GM21529 (cell line): ENCODE measurements around the gene KRR1.
"Not testable (repeated sequence)": the region's sequence is repeated elsewhere in the genome, so short reads cannot be mapped to it uniquely, and the experiment has no call there.

Experiments used
- ATAC-seq: cut with Tn5 transposase; IDR thresholded peaks from one replicate; pipeline ENCODE4 v1.9.1; 2021; ENCODE audit not compliant: unreplicated experiment

KRR1 gene

DNA sequence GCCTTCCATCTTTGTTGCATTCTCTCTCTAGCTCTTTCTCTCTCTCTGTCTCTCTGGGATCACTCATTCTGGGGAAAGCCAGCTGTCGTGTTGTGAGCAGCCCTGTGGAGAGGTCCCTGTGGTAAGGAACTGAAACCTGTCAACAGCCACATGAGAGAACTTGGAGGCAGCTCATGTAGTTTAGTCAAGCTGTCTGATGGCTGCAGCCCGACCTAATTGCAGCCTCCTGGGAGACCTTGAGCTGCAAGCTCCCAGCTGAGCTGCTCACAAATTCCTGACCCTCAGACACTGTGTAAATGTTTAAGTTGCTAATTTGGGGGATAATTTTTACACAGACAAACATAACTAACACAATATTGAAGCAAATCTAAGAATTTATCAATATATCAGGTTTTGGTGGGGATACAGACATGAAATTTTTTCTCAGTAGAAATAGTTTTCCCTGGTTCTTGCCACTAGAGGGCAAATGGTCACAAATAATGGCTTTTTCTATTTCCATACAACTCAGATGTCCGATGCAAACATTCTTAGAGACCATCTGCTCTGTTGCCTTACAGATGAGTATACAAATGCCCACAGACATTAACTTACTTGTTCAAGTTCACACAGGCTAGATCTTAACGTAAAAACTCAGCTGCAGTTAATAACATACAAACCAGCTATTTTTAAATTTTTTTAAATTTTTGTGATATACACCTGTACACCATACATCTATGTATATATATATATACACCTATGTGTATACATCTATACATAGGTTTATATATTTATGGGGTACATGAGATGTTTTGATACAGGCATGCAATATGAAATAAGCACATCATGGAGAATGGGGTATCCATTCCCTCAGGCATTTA lies 15.5 kb upstream of the KRR1 start:
- peak; percentile 97 for ATAC-seq

DNA sequence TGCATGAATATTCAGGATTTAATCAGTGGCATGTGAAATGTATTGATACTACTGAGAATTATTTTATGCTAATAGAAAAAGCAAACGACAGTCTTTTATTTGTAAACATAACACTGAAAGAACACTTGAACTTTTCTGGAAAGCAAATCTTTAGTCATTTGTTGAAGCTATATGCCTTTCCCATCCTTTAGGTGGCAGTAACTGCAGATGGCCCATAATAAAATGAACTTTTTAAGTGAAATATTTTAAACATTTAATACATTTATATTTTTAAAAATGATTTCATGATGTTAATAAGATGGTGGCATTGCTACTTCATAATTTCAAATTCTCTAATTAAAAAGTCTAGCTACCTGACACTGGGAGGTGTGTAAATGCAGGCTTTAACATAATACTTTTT lies 13.9 kb upstream of the KRR1 start:
- ATAC-seq: no peak

DNA sequence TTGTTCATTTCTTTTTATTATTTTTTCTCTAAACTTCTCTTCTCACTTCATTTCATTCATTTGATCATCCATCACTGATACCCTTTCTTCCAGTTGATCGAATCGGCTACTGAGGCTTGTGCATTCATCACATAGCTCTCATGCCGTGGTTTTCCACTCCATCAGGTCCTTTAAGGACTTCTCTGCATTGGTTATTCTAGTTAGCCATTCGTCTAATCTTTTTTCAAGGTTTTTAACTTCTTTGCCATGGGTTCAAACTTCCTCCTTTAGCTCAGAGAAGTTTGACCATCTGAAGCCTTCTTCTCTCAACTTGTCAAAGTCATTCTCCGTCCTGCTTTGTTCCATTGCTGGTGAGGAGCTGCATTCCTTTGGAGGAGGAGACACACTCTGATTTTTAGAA lies 10.7 kb upstream of the KRR1 start:
- ATAC-seq: not testable (repeated sequence)

DNA sequence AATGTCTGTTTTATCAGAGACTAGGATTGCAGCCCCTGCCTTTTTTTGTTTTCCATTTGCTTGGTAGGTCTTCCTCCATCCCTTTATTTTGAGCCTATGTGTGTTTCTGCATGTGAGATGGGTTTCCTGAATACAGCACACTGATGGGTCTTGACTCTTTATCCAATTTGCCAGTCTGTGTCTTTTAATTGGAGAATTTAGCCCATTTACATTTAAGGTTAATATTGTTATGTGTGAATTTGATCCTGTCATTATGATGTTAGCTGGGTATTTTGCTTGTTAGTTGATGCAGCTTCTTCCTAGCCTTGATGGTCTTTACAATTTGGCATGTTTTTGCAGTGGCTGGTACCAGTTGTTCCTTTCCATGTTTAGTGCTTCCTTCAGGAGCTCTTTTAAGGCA lies 9.8 kb upstream of the KRR1 start:
- not testable (repeated sequence) for ATAC-seq

DNA sequence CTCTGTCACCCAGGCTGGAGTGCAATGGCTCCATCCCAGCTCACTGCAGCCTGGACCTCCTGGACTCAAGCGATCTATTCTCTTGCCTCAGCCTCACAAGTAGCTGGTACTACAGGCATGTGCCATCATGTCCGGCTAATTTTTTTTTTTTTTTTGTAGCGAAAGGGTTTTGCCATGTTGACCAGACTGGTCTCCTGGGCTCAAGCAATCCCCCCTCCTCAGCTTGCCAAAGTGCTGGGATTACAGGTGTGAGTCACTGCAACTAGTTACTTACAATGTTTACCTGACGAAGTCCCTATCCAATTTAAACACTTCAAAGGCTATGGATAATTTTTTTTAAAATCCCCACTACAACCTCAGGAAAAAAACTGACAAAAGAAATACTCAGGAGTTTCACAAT lies 1.8 kb downstream of the KRR1 start:
- no peak for ATAC-seq

DNA sequence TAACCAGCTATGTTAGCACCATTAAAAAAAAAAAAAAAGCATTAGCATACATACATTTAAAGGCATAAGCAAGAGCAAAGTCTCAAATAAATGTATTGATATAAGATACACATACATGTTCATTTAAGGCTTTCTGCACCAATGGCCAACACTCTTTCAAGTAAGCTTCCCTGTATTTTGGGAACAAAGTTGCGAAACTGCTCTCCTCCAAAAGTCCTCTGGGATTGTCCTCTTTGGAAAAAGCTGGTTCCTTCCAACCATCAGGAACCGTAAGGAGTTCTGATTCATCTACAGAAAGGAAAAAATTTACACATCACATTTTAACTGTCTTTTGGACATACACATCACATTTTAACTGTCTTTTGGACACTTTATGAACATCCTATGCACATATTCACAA lies 3.2 kb downstream of the KRR1 start:
- no peak for ATAC-seq

DNA sequence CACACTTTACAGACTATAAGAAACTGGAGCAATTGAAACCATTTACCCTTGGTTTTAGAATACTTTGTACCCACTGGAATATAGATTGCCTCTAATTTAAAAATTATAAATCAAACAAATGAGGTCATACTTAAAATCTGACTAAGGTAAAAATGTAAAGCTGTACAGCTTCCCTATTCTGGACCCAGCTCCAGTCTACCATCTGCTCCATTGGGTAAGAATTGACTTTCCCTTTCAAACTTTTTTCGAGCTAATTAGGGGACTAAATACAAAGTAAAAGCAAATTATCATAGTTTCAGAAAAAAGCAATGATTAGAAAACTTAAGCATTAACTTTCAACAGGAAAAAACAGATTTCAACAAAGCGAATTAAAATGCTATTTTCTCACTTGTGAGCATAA lies 4.3 kb downstream of the KRR1 start:
- no peak for ATAC-seq

DNA sequence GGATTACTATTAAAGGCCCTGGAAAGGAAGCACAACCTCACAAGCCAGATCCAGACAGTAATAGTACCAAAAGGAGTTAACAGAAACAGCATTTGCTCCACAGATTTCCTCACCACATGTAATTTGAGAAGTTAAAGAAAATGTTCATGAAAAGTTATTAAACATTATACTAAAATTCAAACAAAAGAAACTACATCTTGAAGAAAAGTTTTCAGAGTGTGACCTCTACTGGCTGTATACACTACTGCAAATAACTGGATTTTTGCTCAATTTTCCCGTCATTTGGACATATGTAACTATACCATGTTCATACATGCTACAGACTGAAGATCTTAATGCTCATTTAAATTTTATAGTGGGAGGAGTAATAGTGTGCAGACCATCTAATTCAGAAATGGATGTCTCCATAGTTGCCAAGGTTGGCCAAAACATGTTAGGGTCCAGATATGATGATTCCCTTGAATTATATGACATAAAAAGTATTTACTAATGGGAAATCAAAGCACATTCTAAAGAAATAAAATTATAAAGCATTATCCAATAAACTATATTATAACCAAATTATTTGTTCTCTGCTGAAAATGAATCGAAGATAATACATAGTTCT lies 5.6 kb downstream of the KRR1 start:
- peak; percentile 36 for ATAC-seq

DNA sequence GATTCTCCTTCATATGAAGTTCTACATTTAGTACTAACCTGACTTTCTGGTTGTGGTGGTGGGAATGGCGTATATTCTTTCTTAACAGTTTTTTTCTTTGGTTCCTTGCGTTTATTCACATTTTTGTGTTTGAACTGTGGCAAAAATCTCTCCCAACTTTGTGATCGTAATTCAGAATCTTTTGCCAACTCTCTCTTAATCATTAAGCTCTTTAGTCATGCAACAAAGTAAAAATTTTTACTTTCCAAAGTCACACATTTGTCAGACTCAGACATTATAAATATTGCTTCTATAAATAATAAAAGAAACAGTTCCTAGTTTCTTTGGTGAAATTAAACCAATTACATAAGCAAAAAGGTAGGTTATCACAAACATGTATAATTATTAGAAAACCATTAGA lies 7.5 kb downstream of the KRR1 start:
- ATAC-seq: no peak

DNA sequence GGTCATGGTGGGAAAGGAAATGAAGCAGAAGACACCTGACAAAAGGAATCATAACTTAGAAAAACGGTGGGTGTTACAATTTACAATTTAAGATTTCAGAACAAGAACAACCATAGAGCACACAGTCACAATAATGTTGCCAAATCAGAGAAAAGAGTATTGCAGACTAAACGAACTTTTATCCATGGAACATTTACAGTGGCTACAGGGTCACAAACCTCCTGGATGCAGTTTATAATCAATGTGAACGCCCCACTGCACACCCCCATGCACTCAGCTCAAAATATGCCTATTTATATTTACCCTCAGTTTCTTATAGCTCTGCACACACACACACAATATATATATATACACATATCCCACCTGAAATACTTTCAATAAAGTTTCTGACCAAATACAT lies 8.0 kb downstream of the KRR1 start:
- no peak for ATAC-seq

DNA sequence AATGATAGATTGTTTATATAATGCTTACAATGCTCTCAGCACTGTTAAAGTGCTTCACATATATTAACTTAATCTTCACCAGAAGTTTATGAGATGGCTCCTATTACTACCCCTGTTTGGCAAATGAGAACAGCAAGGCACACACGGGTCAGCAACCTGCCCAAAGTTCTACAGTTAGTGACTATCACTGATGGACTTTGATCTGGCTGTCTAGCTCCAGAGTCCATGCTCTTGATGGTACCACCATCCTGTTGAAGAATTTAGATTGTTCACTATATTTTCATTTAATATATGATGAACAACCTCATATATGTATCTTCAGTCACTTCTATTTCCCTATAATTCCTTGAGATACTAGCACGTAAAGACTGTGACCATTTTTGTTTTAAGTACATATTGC lies 20.2 kb downstream of the KRR1 start:
- no peak for ATAC-seq

DNA sequence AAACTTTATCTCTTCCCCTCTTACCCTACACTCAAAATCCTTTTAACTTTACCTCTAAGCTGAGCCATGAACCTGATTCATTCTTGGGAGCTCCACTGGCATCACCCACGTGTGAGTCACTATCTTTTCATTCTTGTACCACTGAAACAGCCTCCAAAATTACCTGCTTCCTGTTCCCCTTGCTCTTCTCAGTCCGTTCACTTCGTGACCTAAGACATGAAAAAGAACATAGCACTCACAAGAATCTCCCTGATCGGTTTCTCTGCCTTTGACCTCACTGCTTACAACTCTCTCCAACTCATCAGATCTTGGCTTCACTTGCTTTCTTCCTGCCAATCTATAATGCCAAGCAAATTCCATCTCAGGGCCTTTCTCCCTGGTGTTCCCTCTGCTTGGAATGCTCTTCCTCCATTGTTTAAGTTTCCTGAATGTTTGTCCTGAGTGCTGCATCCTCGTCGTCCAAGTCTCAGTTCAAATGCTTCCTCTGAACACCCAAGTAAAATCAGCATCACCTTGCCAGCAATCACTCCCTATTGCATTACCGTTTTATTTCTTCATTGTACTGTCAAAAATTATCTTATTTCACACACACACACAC lies 21.7 kb downstream of the KRR1 start:
- ATAC-seq: peak; percentile 65

DNA sequence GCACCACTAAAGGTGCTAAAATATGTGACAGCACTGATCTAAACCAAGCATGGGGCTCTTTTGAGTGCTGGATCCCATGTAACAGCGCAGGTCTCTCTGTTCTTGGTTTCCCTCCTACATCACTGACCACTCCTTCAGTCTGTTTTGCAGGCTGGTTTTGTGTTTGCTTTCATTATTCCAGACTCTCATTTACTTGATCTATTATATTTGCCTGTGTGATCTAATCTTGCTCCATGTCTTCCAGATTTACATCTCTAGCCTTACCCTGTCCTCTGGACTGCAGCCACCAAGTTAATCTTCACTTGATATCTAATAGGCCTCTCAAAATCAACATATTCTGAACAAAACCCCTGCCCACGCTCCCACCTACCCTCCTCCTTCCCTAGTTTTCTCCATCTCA lies 22.2 kb downstream of the KRR1 start:
- peak; percentile 16 for ATAC-seq

DNA sequence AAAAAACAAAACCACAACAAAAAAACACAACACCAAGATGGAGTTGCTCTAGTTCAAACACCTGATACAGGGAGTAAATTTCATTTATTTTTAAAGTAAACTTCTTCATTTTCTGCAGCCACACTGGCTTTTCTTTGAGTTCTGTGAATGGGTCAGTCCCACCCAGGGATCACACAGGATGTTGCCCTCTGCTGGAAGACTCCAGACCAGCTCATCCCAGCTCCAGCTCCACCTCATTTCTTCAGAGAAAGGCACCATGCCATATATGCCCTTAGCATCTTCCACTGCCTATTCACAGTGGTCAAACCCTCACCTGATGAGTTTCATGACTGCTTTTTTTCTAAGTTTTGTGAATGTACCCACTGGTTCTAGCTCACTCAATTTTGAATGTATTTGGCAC lies 22.9 kb downstream of the KRR1 start:
- ATAC-seq: peak; percentile 43

DNA sequence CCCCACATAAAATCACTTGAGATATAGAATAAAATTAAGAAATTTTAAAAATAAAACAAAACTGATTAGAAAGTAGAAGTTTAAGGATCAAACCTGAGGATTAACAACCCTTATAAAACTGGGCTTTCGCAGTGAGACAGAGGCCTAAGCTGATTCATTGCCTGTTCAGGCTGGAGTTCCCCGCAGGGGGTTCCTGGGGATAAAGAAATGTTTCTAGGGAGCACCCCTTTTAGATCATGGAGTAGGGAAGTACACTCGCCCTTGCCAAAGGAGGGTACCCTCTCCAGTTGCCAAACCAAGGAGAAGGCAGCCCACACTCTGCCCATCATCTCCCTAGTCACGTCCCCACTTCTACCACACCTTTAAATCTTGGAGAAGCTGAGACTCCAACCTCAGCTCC lies 24.1 kb downstream of the KRR1 start:
- no peak for ATAC-seq

DNA sequence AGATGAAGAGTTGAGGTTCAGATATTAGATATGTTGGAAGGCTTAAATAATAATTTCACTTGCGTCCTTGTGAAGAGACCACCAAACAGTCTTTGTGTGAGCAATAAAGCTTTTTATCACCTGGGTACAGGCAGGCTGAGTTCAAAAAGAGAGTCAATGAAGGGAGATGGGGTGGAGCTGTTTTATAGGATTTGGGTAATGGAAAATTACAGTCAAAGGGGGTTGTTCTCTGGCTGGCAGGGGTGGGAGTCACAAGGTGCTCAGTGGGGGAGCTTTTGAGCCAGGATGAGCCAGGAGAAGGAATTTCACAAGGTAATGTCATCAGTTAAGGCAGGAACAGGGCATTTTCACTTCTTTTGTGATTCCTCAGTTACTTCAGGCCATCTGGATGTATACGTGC lies 27.0 kb downstream of the KRR1 start:
- not testable (repeated sequence) for ATAC-seq

DNA sequence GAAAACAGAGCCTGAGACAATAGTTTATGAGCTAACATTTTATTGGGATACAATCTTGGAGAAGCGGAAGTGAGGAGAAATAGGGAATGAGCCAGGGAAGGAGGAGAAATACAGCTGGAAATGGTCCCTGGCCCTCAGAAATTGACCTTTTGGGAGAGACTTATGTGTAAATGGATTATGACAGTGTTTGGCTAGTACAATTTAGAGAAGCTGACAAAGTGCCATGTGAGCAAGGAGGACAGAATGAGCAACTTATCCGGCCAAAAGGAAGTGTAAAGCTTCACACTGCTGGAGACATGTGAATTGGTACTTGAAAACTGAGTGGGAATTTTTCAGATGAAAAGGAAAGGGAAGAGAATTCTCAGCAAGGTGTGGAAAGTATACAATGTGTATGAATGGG lies 28.0 kb downstream of the KRR1 start:
- no peak for ATAC-seq

DNA sequence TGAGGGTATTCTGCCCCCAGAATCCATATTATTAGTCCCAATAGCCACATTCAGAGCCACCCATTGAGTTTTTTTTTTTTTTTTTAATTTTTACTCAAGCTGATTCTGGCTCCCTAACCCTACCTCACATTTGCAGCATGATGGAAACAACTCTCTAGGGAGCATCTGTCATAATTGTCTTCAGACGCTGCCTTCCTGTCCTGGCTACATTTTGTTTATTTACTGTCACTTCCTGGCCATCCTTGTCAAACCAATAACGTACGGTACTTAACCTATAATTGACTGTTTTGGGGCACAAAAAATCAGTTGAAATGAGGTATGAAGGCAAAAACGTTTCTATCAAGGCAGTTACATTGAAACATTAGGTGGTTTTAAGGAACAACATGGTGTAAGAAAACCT lies 28.8 kb downstream of the KRR1 start:
- ATAC-seq: peak; percentile 18

DNA sequence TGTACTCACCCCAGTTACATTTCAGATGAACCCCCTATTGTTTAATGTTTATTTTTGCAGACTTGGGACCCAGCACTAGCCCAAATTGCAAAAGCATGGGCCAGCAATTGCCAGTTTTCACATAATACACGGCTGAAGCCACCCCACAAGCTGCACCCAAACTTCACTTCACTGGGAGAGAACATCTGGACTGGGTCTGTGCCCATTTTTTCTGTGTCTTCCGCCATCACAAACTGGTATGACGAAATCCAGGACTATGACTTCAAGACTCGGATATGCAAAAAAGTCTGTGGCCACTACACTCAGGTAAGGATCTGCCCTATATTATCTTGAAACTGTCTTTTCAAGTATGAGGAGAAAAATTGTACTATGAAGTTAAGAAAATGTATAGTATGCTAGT lies 29.6 kb downstream of the KRR1 start:
- no peak for ATAC-seq

DNA sequence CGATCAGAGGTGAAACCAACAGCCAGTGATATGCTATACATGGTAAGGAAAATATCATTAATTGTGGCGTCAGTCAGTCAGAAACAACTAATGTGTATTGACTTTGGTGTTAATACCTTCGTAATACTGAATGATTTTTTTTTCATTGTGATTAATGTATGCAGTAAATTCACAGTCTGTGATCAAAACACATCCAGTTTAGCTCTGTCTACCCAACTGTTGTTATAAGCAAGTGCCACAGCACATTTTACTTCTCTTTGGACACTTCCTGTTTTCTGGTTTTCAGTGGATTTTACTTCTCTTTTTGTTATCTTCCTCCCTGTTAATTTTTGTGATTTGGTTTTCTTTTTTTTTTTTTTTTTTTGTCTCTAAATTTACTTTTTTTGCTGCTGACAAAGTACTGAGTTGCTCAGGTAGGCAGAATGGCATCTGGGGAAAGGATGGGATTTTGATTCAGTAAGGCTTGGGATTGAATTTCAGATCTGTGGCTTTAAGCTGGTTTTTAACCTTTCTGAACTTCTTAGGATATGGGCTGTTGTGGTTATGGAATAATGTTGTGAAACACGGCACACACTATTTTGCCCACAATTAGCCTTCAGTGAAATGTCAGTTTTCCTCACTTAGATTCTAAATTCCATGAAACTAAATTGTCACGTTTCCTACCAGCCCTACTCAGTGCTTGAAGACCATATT lies 30.2 kb downstream of the KRR1 start:
- peak; percentile 17 for ATAC-seq

DNA sequence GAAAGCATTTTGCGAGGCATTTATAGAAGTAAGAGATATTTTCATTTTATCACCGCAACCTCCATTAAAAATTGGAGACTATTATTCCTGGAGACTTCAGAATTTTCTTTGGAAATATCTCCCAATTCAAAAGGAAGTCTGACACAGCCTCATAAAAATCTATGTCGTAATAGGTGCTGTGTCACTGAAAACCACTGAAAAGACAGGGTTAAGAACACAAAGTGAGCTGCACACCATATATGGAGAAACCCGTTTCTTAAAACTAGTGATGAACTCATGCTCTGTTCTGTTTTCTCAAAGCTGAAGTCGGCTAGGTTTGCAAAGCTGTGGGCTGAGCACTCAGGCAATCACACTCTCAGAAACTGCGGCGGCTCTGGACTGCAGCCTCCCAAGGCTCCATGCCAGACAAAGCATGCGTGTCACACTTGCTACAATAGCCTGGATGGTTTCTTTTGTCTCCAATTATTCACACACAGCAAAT lies 30.9 kb downstream of the KRR1 start, which contains the start of gene GLIPR1:
Gene GLIPR1 (plus strand): TSS at position 287 of the 481 bp plus-strand sequence. CDS start 126 bp downstream, at position 413.
- ATAC-seq: peak; percentile 91
